Endodermal cell (in vitro differentiated cells): Measurements from ENCODE around the gene PLCG2. TPM values are rescaled to one million over a fixed set of nuclear protein-coding genes. Genes with fewer than 3 reads are reported as not detected.

Experiments used
- total RNA-seq, 2 donors: library from RNA; stranded (reverse); fragmentation: NEBNext Ultra II Directional in 1 of 2; extraction: Animal tissue kit (Norgen Biotek cat#: 25700) in 1 of 2; gene quantifications; 2 replicates in 1 of 2; 3 replicates in 1 of 2; pipeline ENCODE4 v1.2.1, GENCODE V29; 2021

PLCG2 gene
- total RNA-seq, 2 donors from 2014 or later = 34.7 to 48.4 TPM

Other genes starting within 250 kb of the PLCG2 start
- gene SDR42E1, start 232.2 kb downstream of the PLCG2 start, total RNA-seq = under 1 TPM in 1 of 2 donors, not detected in 1; 0.15 TPM